Right lung (tissue), 5 donors: Measurements from ENCODE around the gene PNPLA2. TPM values are rescaled to one million over a fixed set of nuclear protein-coding genes. Genes with fewer than 3 reads are reported as not detected.

Source experiments
- DNase-seq, 2 donors: peaks; one replicate each; pipeline ENCODE4 v3.0.0-alpha.2; 2013
- polyA plus RNA-seq, 5 donors: library from polyadenylated mRNA; unstranded; fragments of 120-200 nt; gene quantifications; one replicate each; pipeline versions ENCODE4 v1.2.1 to v1.2.3, GENCODE V29; 2013; ENCODE audit warnings: inconsistent platforms in 1 of 5, low replicate concordance in 1 of 5; ENCODE audit not compliant: insufficient read length in 5 of 5, insufficient read depth in 1 of 5

PNPLA2 gene
- polyA plus RNA-seq, 5 donors = 23.4 to 54.7 (median 38.0) TPM

DNA sequence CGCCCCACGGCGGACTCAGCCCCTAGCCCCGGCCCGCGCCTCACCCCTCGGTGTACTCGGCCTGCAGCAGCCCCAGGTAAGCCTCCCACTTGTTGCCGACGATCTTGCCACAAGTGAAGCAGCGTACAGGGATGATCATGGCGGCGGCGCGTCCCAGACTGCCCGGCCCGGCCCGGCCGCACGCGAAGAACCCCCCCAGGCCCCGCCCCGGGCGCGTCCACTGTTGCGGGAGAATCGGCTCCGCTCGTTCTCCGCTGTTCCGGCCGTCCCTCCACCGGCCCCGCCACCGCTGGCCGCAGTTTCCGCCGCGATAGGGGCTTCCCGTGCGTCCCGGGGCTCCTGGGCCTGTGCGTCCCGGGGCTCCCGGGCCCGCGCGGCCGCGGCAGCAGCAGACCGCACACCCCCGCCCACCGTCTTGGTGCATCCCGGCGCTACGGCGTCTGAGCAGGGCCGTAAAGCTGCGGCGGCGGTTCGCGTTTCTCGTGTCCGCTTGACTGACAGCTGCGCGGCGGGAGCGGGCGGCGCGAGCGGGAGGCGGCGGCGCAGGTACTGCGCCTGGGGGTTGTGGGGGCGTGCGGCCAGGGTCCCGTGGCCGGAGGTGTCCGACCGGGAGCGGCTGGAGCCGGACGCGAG, 23.8 kb downstream of the PNPLA2 start, which contains the start of the genes POLR2L and TSPAN4:
POLR2L (minus strand) TSS at position 160 of the 633 bp plus-strand sequence; CDS start at position 139, 21 bp downstream.
TSPAN4 (plus strand) TSS at position 483 of the 633 bp plus-strand sequence. CDS start 7,453 bp downstream, outside the sequence.
- peak; percentile 85 to 87 for DNase-seq

GRCh38 chr11:843086-843734, 24.5 kb downstream of the PNPLA2 start:
- no peak for DNase-seq

- peak; percentile 83 to 85 for DNase-seq
Measured at GRCh38 chr11:843818-844692, 25.3 kb downstream of the PNPLA2 start.

DNA sequence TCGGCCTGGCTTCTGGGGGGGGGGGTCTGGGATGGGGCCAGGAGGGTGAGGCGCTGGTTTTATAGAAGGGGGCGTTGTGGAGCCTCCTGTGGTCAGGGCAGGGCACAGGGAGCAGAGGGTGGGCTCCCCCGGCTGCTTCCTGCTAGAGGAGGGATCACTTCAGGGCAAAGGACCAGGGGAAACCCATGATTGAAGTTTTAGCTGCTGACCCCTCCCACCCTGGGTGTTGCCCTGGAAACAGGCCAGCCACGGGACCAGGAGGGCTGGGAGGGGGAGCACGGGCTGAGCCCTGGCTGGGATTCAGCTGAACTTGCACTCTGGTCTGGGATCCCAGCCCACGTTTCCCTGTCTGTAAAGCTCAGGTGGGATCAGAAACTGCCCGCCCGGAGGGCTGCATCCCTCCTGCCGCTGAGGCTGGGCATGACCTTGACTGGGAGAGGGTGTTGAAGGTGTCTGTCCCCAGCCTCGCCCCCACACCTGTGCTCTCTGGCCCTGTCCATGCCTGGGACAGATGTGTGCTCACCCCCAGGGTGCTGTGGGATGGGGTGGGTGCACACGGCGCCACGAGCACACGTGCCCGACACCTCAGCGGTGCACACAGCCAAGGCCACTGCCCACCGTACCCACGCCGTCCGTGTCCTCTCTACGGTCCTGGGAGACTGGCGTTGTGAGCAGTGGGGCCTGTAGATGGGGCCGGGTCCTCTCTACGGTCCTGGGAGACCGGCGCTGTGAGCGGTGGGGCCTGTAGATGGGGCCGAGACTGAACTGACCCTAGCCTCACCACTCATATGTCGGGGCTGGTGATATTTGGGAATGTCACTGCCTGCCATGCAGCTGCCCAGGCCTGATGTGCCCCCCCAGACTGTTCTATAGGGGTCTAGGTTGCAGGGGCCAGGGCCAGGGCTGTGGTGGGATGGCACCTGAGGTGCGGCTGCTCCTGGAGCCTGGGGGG, 26.3 kb downstream of the PNPLA2 start:
- peak; percentile 91 to 94 for DNase-seq

DNA sequence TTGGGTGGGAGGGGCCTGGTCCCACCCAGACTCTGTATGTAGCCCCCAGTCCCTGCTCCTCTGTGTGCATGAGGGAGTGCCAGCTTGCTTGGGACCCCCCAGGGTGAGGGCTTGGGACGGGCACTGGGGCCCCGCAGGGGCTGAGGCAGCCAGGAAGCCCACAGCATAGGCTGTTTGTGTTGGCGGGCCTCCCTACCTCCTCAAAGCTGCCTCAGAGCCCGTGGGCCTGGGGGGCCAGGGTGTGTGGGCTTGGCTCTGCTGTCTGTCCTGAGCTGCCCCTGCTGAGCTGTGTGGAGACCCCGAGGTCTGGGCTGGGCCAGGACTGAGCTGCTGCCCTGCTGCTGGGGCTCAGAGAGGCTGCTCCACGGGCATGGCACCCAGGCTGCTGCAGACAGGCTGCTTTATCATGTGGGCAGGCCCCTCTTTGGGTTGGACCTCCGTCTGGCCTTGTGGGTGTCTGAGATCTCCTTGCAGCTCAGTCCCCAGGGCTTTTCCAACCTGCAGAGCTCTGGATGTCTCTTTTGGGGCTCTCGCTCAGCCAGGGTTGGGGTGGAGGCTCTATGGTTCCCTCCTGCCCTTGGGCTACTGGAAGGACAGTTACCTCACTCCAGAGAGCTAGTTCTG, 27.3 kb downstream of the PNPLA2 start:
- no peak for DNase-seq

- DNase-seq = no peak
Measured at GRCh38 chr11:846496-847098, 27.9 kb downstream of the PNPLA2 start.

GRCh38 chr11:847876-848275, 29.2 kb downstream of the PNPLA2 start:
- DNase-seq = no peak

DNA sequence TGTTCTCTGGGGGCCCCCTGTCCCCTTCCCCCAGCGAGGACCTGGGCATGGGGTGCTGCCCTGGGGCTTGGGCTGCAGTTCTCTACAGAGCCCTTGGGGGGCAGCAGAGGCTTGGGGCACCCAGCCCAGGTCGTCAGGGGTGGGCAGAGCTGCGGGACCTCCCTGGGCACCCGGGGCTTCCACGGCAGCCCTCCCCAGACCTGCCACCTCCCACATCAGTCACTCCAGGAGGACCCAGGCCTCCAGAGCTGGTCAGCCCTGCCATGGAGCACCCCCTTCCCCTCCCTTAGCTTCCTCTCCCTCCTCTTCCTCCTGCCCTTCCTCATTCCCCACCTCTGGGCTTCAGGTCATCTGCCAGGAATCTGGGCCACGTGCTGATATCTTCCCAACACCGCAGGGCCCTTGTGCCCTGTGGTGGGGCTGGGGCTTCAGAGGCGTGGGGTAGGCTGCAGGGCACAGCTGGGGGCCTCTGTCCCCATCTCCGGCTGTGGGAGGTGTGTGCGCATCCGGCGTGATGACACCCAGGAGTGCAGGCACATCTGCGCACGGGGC, 29.7 kb downstream of the PNPLA2 start:
- no peak for DNase-seq

DNA sequence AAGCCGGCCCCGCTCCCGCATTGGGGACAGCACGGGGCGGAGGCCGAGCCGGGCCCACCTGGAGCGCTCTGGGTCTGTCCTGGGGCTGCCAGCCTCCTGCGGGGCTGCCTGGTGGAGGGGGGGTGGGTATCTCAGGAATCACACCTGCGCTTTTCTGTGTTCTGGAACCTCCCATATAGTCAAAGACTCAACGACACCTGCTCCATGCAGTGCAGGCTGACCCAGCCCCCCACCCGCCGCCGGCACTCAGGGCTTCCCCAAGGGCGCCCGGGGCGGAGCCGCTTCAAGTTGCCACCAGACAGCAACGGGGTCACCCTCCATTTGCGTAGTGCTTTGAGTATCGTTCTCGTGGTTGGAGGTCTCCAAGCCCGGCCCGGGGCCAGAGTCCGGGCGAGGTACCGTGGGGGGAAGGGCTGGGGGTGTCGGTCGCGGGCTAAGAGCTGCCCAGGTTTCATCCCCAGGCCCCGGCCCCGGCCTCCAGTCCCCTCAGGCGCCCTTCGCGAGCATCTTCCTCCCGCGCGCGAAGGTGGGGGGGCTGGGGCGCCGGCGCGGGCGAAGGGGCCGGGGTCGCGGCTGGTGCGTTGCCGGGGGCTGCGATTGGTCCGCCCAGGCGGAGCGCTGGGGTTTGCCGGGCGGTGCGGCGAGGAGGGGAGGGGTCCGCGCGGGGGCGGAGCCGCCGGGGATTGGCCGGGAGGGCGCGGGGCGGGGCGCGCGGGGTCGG, 30.6 kb downstream of the PNPLA2 start:
- no peak for DNase-seq

DNA sequence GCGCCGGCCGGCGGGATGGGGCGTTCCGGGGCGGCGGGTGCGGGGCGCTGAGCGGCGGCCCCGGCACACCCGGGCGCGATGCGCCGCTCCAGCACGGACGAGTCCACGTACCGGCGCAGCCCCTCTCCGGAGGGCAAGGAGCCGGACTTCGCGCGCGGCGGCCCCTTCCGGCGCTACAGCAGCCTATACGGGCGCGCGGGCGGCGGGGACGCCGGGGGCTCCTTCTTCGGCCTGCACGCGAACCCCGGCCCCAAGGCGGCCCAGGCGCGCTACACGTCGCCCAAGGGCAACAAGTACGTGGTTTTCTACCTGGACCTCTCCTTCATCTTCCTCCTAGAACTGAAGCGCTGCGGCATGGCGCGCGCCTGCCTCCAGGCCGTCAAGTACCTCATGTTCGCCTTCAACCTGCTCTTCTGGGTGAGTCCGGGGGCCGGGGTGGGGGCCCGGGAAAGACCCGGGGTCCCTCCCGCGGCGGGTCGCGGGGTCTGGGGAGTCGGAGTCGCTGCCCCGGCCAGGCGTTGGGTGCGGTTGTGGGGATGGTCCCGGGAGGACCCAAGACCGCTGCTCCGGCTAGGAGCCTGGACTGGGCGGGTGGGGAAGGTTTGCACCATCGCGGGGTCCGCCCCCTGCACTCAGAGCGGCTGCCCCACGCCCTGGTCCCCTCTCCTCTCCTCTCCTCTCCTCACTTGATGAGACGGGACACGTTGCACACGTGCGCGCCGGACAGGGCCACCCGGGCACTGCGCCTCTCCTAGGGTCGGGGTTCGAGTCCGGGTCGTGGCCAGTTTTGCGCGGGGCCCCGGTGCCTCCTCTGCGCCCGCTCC, 31.4 kb downstream of the PNPLA2 start:
- DNase-seq = no peak

- DNase-seq = no peak
Measured at GRCh38 chr11:850775-851763, 32.4 kb downstream of the PNPLA2 start.

DNA sequence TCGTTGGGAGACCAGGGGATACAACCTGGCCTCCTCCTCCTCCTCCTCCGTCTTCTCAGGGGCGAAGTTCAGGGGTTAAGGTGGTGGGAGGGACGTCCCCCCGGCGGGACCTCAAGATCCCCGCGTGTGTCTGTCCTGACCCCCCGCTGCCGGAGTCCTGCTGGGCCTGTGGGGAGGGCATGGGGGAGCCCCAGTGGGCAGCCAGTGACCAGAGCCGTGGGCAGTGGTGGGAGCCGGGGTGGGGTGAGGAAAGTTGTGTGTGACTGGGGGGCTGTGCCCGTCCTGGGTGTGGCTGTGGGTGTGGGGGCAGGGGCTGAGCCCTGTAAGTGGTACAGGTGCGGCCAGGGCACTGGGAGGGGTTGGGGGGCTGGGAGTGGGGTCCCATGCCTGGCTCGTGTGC, 34.0 kb downstream of the PNPLA2 start:
- DNase-seq = no peak

DNA sequence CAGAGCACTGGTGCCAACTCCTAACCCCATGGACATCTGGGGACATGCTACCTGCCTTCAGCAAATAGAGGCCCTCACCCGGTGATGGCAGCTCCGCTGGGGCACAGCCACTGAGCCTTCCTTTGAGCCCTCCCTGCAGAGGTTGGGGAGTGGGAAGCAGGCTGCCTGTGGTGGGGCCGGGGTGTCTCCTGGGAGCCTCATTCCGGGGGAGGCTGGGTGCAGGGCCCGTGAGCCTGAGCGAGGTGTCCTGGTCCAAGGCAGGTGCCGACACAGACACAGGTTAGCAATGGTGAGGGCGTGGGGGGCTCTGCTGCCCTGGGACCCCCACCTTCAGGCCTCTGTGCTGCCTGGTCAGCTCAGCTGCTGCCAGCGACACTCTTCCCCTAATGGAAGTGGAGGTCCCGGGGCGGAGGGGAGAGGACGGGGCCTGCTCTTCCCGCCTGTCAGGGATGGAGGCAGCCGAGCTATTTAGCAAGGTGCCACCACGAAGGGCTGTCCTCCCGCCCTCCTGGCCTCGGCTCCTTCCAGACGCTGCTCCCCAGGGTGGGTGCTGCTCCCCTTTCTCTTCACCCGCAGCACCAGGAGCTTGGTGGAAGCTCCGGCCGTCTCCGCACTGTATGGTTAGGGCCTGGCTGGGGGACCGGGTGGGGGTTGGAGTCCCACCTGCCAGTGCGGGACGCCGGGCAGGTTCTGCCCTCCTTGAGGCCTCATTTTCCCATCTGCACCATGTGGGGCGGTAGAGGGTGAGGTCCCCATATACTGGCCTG, 35.2 kb downstream of the PNPLA2 start:
- no peak for DNase-seq

DNA sequence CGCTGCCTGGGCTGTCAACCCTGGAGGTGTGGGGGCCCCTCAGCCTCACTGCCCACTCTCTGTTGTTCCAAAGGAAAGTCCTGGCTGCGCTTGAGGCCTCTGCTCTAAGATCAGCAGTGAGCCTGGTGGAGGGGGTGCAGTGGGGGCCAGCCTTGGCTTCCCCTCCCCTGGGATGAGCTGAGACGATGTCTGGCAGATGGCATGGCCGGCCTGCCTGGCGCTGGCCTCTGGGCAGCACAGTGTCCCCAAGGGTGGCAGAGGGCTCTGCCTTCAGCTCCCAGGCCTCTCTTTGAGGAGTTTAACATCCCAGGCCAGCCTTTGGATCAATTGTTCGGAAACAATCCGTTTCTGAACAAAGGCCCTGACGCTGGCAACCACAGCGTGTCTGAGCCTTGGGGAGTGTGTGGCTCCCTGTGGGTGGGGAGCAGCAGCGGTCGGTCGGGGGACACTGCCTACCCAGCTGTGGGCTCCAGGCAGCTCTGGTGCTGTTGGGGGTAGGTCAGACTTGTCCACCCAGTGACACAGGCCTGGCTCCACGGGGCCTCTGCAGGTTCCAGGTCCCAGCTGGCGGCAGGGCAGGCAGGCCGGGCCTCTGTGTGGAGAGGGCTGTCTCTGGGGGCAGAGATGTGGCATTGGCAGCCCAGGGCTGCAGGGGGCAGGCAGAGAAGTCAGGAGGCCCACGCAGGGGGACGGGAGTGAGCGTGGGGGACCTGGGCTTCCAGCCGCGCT, 36.1 kb downstream of the PNPLA2 start:
- DNase-seq = no peak

DNA sequence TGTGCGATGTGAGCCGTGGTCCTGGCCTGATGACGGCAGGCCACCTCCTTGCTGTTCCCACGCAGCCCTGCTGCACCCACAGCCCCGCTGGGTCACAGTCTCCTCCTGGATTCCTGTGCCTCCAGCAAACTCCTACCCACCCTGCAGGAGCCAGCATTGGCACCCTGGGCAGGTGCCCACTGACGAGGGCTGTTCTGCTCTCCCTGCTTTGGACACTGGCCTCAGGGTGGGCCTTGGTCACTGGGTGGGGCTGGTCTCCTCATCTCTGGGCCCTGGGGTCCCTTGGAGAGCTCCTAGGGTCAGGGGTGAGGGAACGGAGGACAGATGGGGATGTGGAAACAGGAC, 36.6 kb downstream of the PNPLA2 start:
- DNase-seq = no peak

DNA sequence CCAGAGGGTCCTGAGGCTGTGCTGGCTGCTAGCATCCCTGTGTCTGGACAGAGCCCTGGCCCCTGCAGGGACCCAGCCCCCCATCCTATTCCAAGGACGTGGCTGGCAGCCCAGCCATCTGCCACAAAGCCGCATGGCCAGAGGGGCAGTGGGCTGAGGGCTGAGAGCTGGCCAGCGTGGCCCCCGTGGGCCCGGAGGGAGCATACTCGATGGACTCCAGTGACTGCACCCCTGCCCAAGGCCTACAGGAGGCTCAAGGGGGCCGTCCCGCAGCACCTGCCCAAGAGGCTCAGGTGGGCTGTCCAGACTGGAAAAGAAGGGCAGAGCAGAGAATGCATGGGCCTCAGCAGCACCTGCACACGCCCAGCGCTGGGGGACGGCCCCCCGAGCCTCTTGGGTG, 37.1 kb downstream of the PNPLA2 start:
- DNase-seq = no peak
